Fibroblast of skin of right biceps (primary cell): Measurements from ENCODE around the gene ALG1L2.
"Not testable (repeated sequence)": the region's sequence is repeated elsewhere in the genome, so short reads cannot be mapped to it uniquely, and the experiment has no call there.

Source experiments
- DNase-seq: peaks from one replicate; pipeline ENCODE4 v3.0.0-alpha.2; 2013

The ALG1L2 gene

DNA sequence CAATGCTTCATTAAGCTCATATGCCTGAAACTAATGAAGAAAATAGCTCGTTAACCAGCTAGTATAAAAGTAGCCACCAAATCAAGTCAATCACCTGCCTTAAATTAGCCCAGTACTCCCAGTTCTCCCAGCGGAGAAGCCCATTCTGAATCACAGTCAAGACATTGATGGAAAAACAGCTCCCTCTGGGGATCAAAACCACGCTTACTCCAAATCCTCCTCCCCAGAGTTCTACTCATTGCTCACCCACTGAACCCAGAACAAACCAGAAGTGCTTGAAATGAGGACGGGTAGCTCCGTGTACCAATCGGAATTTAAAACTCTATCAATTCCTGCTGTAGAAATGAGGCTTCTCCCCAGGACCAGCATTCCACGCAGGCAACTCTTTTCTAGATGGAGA, 54.7 kb downstream of the ALG1L2 start:
- not testable (repeated sequence) for DNase-seq

DNA sequence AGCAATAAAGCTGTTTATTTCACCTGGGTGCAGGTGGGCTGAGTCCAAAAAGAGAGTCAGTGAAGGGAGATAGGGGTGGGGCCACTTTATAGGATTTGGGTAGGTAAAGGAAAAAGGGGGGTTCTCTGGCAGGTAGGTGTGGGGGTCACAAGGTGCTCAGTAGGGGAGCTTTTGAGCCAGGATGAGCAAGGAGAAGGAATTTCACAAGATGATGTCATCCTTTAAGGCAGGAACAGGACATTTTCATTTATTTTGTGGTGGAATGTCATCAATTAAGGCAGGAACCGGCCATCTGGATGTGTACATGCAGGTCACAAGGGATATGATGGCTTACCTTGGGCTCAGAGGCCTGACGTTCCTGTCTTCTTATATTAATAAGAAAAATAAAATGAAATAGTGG, 56.1 kb downstream of the ALG1L2 start:
- not testable (repeated sequence) for DNase-seq

DNA sequence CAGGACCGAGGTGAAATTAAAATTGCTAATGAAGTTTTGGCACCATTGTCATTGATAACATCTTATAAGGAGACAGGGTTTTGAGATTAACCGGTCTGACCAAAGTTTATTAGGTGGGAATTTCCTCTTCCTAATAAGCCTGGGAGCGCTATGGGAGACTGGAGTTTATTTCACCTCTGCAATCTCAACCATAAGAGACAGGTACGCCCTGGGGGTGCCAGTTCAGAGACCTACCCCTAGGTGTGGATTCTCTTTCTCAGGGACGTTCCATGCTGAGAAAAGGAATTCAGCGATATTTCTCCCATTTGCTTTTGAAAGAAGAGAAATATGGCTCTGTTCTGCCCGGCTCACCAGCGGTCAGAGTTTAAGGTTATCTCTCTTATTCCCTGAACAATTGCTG, 57.4 kb downstream of the ALG1L2 start:
- DNase-seq = not testable (repeated sequence)

DNA sequence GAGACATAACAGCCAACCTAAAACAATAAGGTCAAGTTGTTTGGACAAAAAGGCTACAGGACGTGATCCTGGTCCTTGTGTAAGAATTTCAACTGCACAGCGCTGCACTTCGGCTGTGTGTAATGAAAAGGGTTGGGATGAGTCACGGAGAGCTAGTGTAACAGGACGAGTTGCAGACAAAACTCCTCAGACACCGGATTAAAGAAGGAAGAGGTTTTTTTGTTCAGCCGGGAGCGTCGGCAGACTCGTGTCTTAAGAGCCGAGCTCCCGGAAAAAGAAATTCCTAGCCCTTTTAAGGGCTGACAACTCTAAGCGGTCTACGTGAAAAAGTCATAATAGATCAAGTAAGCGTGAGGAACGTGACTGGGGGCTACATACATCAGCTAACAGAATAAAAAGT, 59.1 kb downstream of the ALG1L2 start:
- DNase-seq = peak; percentile 41

GRCh38 chr3:130143648-130144327, 62.2 kb downstream of the ALG1L2 start:
- DNase-seq = not testable (repeated sequence)

DNA sequence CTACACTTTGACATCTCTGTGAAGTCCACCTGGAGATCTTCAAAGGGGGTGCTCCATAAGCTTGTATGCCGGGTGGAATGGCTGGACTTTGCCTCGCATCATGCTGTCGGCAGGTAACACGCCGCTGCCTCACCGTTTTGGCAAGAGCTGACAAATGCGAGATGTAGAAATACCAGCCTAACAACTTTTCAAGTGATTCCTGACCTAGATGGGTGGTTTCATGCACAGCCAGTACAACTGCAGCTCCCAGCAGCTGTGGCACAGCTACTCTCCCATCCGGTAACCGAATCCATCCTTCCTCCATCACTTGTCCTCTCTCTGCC, 62.7 kb downstream of the ALG1L2 start:
- DNase-seq = not testable (repeated sequence)

DNA sequence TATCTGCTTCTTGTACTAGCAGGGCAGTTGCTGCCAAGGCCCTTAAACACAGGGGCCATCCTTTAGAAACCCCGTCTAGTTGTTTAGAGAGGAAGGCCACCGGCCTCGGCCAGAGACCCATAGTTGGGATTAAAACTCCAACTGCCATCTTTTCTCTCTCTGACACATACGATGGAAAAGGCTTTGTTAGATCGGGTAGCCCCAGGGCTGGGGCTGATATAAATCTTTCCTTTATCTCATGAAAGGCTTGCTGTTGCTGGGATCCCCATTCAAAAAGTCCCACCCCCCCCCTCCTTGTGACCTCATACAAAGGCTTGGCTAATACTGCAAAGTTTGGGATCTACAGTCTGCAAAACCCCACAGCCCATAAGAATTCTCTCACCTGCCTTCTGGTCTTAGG, 63.8 kb downstream of the ALG1L2 start:
- DNase-seq = not testable (repeated sequence)

DNA sequence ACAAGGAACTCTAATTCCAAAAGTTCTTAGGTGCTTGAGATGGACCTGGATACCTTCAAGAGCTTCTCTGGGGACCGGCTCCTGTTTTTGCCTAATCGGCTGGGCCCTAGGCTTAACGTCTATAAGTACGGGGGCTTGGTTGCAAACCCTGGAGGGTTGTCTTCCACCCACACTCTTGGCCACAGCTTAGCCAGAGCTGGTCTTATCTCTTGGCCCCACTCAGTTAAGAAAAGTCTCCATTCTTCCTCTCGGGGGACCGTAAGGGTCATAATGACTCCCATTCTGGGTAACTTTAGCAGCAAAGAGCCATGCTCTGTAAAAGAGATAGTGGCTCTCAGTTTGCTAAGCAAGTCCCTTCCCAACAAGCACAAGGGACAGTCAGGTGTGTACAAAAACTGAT, 64.8 kb downstream of the ALG1L2 start:
- DNase-seq = not testable (repeated sequence)
